Epidermal melanocyte (primary cell): ENCODE results near the gene UBA1.
A peak's percentile ranks its signal among the peaks of the same experiment; 100 is the strongest.

Source experiments
- DNase-seq: peaks from one replicate; pipeline ENCODE4 v3.0.0; 2011; ENCODE audit warnings: low spot score; ENCODE audit not compliant: insufficient read length

UBA1 gene

GRCh38 chrX:47187106-47187677, 6.4 kb upstream of the UBA1 start:
- no peak for DNase-seq

GRCh38 chrX:47189906-47190305, 3.7 kb upstream of the UBA1 start:
- DNase-seq, result no peak

- peak; percentile 87 for DNase-seq
These were observed 3.0 kb upstream of the UBA1 start for GRCh38 chrX:47190445-47191269.

GRCh38 chrX:47191331-47191730, 2.3 kb upstream of the UBA1 start:
- DNase-seq, result no peak

GRCh38 chrX:47191806-47192401, 1.7 kb upstream of the UBA1 start:
- DNase-seq, result no peak

- no peak for DNase-seq
These were observed 662 bp downstream of the UBA1 start for GRCh38 chrX:47194194-47194787.

GRCh38 chrX:47196098-47196497, 2.5 kb downstream of the UBA1 start:
- no peak for DNase-seq

GRCh38 chrX:47197526-47197925, 3.9 kb downstream of the UBA1 start:
- no peak for DNase-seq

GRCh38 chrX:47198026-47198686, 4.5 kb downstream of the UBA1 start:
- no peak for DNase-seq

- no peak for DNase-seq
These were observed 5.1 kb downstream of the UBA1 start for GRCh38 chrX:47198687-47199080.

- DNase-seq, result no peak
These were observed 5.7 kb downstream of the UBA1 start for GRCh38 chrX:47199286-47199685.

GRCh38 chrX:47200385-47201150, 6.9 kb downstream of the UBA1 start:
- no peak for DNase-seq

GRCh38 chrX:47201345-47201944, 7.8 kb downstream of the UBA1 start:
- no peak for DNase-seq

GRCh38 chrX:47202316-47202715, 8.7 kb downstream of the UBA1 start:
- DNase-seq, result no peak

- DNase-seq, result no peak
These were observed 9.2 kb downstream of the UBA1 start for GRCh38 chrX:47202877-47203276.

- DNase-seq, result no peak
These were observed 11.3 kb downstream of the UBA1 start for GRCh38 chrX:47204970-47205369.

GRCh38 chrX:47206316-47206715, 12.7 kb downstream of the UBA1 start:
- DNase-seq, result no peak

- no peak for DNase-seq
These were observed 14.5 kb downstream of the UBA1 start for GRCh38 chrX:47208108-47208507.

- no peak for DNase-seq
These were observed 16.0 kb downstream of the UBA1 start for GRCh38 chrX:47209508-47210238.
